ENCODE data around the gene VPS52. TPM values are rescaled to one million over a fixed set of nuclear protein-coding genes. Genes with fewer than 3 reads are reported as not detected.

The VPS52 gene
- total RNA-seq, 1 donor from 2014 or later: 36.0 TPM

GRCh38 chr6:33259032-33259431, 12.6 kb downstream of the VPS52 start:
- H3K27me3 Mint-ChIP-seq (ENCODE audit: low read depth): no peaks in the 10 kb centered on the region
- H3K4me3 Mint-ChIP-seq (ENCODE audit: unreplicated experiment): no peak overlapping the region
- no peak for DNase-seq (ENCODE audit: low spot score)
- TF ChIP-seq, protein P1, sequence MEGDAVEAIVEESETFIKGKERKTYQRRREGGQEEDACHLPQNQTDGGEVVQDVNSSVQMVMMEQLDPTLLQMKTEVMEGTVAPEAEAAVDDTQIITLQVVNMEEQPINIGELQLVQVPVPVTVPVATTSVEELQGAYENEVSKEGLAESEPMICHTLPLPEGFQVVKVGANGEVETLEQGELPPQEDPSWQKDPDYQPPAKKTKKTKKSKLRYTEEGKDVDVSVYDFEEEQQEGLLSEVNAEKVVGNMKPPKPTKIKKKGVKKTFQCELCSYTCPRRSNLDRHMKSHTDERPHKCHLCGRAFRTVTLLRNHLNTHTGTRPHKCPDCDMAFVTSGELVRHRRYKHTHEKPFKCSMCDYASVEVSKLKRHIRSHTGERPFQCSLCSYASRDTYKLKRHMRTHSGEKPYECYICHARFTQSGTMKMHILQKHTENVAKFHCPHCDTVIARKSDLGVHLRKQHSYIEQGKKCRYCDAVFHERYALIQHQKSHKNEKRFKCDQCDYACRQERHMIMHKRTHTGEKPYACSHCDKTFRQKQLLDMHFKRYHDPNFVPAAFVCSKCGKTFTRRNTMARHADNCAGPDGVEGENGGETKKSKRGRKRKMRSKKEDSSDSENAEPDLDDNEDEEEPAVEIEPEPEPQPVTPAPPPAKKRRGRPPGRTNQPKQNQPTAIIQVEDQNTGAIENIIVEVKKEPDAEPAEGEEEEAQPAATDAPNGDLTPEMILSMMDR (IDR thresholded peaks at IDR 0.05): no peak
- H3K9me3 Mint-ChIP-seq (ENCODE audit: low read depth): no peaks in the 10 kb centered on the region
- no peaks in the 10 kb centered on the region for H3K4me1 Mint-ChIP-seq (ENCODE audit: low read depth)
- peaks cover 17% of the 10 kb centered on the region for H3K36me3 Mint-ChIP-seq (ENCODE audit: low read depth)
- no peak overlapping the region for H3K27ac Mint-ChIP-seq (ENCODE audit: unreplicated experiment)

- no peak for DNase-seq (ENCODE audit: low spot score)
These were observed 17.1 kb downstream of the VPS52 start for GRCh38 chr6:33254591-33254990.

GRCh38 chr6:33252759-33253158, 18.9 kb downstream of the VPS52 start:
- H3K4me3 Mint-ChIP-seq (ENCODE audit: unreplicated experiment): no peak overlapping the region
- no peaks in the 10 kb centered on the region for H3K9me3 Mint-ChIP-seq (ENCODE audit: low read depth)
- DNase-seq (ENCODE audit: low spot score): no peak
- H3K4me1 Mint-ChIP-seq (ENCODE audit: low read depth): peaks cover 43% of the 10 kb centered on the region
- TF ChIP-seq, protein P1 (IDR thresholded peaks at IDR 0.05): no peak
- peak overlapping the region; percentile 38 for H3K27ac Mint-ChIP-seq (ENCODE audit: unreplicated experiment)
- H3K36me3 Mint-ChIP-seq (ENCODE audit: low read depth): peaks cover 10% of the 10 kb centered on the region
- no peaks in the 10 kb centered on the region for H3K27me3 Mint-ChIP-seq (ENCODE audit: low read depth)

More at GRCh38 chr6:33254591-33254990, 17.1 kb downstream of the VPS52 start:
- TF ChIP-seq, protein P1 (IDR thresholded peaks at IDR 0.05): no peak
- no peaks in the 10 kb centered on the region for H3K9me3 Mint-ChIP-seq (ENCODE audit: low read depth)
- no peak overlapping the region for H3K27ac Mint-ChIP-seq (ENCODE audit: unreplicated experiment)
- peaks cover 10% of the 10 kb centered on the region for H3K36me3 Mint-ChIP-seq (ENCODE audit: low read depth)
- H3K27me3 Mint-ChIP-seq (ENCODE audit: low read depth): no peaks in the 10 kb centered on the region
- peaks cover 31% of the 10 kb centered on the region for H3K4me1 Mint-ChIP-seq (ENCODE audit: low read depth)
- no peak overlapping the region for H3K4me3 Mint-ChIP-seq (ENCODE audit: unreplicated experiment)

- Mint-ChIP-seq H3K4me1 (ENCODE audit: low read depth) (peaks cover 43% of the 10 kb centered on the region), H3K4me3 (ENCODE audit: unreplicated experiment) (no peak overlapping the region), H3K27ac (ENCODE audit: unreplicated experiment) (peak overlapping the region; percentile 42), H3K36me3 (ENCODE audit: low read depth) (peaks cover 9% of the 10 kb centered on the region), H3K27me3 (ENCODE audit: low read depth) (no peaks in the 10 kb centered on the region), H3K9me3 (ENCODE audit: low read depth) (no peaks in the 10 kb centered on the region)
- TF ChIP-seq, protein P1 (IDR thresholded peaks at IDR 0.05): no peak
- DNase-seq (ENCODE audit: low spot score): no peak
These were observed 20.2 kb downstream of the VPS52 start for GRCh38 chr6:33251395-33252012.

GRCh38 chr6:33250731-33251130, 20.9 kb downstream of the VPS52 start:
- peak overlapping the region; percentile 87 for H3K4me3 Mint-ChIP-seq (ENCODE audit: unreplicated experiment)
- TF ChIP-seq, protein P1 (IDR thresholded peaks at IDR 0.05): no peak
- peak overlapping the region; percentile 97 for H3K27ac Mint-ChIP-seq (ENCODE audit: unreplicated experiment)
- peaks cover 9% of the 10 kb centered on the region for H3K36me3 Mint-ChIP-seq (ENCODE audit: low read depth)
- no peaks in the 10 kb centered on the region for H3K27me3 Mint-ChIP-seq (ENCODE audit: low read depth)
- DNase-seq (ENCODE audit: low spot score): no peak
- H3K4me1 Mint-ChIP-seq (ENCODE audit: low read depth): peaks cover 43% of the 10 kb centered on the region
- no peaks in the 10 kb centered on the region for H3K9me3 Mint-ChIP-seq (ENCODE audit: low read depth)

Measured in chondrocyte (in vitro differentiated cells).